Fibroblast of villous mesenchyme (primary cell): Measurements from ENCODE around the gene POU2AF1. TPM values are rescaled to one million over a fixed set of nuclear protein-coding genes. Genes with fewer than 3 reads are reported as not detected.

ENCODE experiments used
- DNase-seq: peaks from one replicate; pipeline ENCODE4 v3.0.0-alpha.2; 2010; ENCODE audit warnings: low read depth
- H3K4me3 ChIP-seq: 2 replicates; pipeline ENCODE4 v1.5.1; 2011; ENCODE audit warnings: low read depth, mild to moderate bottlenecking, low read length
- total RNA-seq: library from RNA; depleted of rRNA; stranded (reverse); fragments of >200 nt; gene quantifications from 2 replicates; pipeline ENCODE4 v1.2.3, GENCODE V29; 2012
- TF ChIP-seq, protein P1 (sequence below): IDR thresholded peaks from 2 replicates; pipeline ENCODE4 v1.5.1; 2012; ENCODE audit warnings: low read depth, mild to moderate bottlenecking, low read length; ENCODE audit not compliant: insufficient read depth

The POU2AF1 gene
- total RNA-seq, 1 donor: not detected

- no peak overlapping the region for H3K4me3 ChIP-seq
- TF ChIP-seq, protein P1, sequence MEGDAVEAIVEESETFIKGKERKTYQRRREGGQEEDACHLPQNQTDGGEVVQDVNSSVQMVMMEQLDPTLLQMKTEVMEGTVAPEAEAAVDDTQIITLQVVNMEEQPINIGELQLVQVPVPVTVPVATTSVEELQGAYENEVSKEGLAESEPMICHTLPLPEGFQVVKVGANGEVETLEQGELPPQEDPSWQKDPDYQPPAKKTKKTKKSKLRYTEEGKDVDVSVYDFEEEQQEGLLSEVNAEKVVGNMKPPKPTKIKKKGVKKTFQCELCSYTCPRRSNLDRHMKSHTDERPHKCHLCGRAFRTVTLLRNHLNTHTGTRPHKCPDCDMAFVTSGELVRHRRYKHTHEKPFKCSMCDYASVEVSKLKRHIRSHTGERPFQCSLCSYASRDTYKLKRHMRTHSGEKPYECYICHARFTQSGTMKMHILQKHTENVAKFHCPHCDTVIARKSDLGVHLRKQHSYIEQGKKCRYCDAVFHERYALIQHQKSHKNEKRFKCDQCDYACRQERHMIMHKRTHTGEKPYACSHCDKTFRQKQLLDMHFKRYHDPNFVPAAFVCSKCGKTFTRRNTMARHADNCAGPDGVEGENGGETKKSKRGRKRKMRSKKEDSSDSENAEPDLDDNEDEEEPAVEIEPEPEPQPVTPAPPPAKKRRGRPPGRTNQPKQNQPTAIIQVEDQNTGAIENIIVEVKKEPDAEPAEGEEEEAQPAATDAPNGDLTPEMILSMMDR: no peak
- no peak for DNase-seq
Measured at GRCh38 chr11:111368285-111368560, 10.9 kb downstream of the POU2AF1 start.

DNA sequence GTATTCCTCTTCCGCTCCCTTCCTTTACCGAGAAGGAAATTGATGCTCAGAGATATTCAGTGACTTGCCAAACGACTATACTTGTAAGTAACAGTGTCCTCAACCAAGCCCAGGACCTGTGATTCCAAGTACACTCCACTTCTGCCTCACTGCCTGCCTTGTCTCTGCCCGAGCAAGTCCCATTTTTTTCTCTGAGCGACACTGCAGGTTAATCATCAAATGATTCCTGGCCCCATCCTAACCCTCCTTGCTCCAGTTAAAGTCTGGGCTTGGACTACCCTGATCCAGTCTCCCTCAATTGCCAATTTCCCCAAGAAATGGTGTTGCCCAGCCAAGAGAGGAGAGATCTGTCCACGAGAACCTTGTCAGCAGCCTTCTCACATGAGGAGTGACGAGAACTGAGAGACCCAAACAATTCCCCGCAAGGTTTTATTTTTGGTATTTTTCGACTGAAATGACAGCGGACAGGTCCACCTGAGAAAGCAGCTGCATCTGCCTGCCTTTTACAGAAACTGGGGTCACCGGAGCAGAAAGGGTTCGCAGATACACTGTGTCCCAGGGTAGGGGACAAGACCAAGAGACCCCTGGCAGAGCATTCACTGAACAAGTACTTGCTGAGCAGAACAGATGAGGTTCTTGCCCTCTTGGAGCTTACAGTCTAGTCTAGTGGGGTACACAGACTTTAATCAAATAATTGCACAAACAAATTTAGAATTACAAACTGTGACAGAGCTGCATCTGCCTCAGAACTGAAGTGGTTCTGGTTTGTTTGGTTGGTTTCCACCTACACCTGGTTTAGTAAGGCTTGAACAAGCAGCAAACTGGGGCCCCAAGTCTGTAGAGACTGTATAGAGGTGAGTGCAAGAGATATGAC lies 11.4 kb downstream of the POU2AF1 start:
- no peak for DNase-seq
- TF ChIP-seq, protein P1: no peak
- H3K4me3 ChIP-seq: no peak overlapping the region

- no peak for DNase-seq
- no peak overlapping the region for H3K4me3 ChIP-seq
- TF ChIP-seq, protein P1: no peak
Measured at GRCh38 chr11:111366560-111367410, 12.3 kb downstream of the POU2AF1 start.

DNA sequence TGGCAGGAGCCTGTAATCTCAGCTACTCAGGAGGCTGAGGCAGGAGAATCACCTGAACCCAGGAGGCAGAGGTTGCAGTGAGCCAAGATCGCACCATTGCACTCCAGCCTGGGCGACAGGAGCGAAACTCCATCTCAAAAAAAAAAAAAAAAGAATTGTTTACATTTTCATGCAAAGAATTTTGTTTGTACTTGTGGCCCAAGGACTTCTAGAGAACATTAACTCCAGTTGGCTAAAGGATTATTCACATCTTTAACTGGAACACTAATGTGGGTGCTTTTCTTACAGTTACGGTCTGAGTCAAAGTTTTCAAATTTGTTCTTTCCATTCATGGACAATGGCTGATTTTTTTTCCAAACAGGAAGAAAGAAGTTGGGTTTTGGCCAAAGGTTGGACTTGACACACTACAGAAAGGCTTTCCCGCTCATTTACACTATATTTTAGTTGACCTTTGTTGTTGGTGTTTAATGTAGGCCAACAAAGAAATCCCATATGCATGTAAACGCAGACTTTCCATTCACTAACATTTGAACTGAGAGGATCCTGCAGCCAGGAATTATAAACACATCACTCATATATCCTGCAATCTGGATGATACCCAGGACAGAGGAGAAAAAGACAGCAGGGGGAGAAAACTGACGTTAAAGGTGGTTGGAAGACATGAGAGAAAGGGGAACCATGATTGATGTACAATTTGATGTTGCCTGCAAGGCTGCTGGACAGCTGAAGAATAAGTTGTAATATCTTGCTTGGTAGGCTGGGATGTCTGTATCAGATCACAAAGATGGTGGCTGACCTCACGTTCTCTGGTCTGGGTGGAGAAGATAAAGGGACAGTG lies 13.1 kb downstream of the POU2AF1 start:
- H3K4me3 ChIP-seq: no peak overlapping the region
- TF ChIP-seq, protein P1: no peak
- no peak for DNase-seq

DNA sequence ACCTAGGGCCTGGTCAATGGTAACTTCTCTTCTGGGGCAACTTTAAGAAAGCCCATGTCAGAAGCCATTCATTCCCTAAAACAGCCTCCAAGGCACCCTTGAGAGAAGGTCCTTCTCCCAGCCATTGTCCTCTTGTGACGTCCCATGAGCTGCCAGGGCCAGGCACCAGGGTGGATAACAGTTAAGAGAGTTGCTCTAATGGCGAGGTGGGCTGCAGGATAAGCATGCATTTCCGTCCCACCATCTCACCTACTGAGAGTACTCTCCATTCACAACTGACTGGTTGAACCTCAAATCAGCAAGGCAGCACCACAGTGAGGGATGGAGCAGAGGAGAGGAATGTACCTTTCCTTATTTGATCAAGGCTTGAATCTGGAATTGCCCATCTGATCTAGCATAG lies 14.6 kb downstream of the POU2AF1 start:
- TF ChIP-seq, protein P1: no peak
- no peak for DNase-seq
- H3K4me3 ChIP-seq: no peak overlapping the region

- TF ChIP-seq, protein P1: no peak
- H3K4me3 ChIP-seq: no peak overlapping the region
- DNase-seq: no peak
Measured at GRCh38 chr11:111363985-111364384, 15.1 kb downstream of the POU2AF1 start.
